GM23338 (cell line): Measurements from ENCODE around the gene DNAJC16. TPM values are rescaled to one million over a fixed set of nuclear protein-coding genes. Genes with fewer than 3 reads are reported as not detected.

Experiments used
- ATAC-seq: fragments of 200-7000 bp; cut with Tn5 transposase; 3 replicates; pipeline ENCODE4 v1.9.1; 2020
- DNase-seq: peaks from one replicate; pipeline ENCODE4 v3.0.0-alpha.2; 2015; ENCODE audit warnings: low spot score
- H2AFZ ChIP-seq: fragments of 200-600 bp; sonication (generic); 2 replicates; pipeline ENCODE4 v1.8.0; 2016; ENCODE audit warnings: antibody characterized with exemption, mild to moderate bottlenecking, moderate library complexity
- H3F3A ChIP-seq: fragments of 200-600 bp; sonication (generic); replicated peaks from 2 replicates; pipeline ENCODE4 v1.8.0; 2017; ENCODE audit warnings: antibody characterized with exemption, mixed run types, low read depth
- H3K27ac ChIP-seq: fragments of 200-600 bp; sonication (generic); 2 replicates; pipeline ENCODE4 v1.6.1; 2016; ENCODE audit warnings: low read depth
- H3K27me3 ChIP-seq: fragments of 200-600 bp; sonication (generic); 2 replicates; pipeline ENCODE4 v1.8.0; 2016; ENCODE audit warnings: mild to moderate bottlenecking, mixed run types, moderate library complexity; ENCODE audit not compliant: insufficient read depth
- H3K36me3 ChIP-seq: fragments of 200-600 bp; sonication (generic); 2 replicates; pipeline ENCODE4 v1.8.0; 2016; ENCODE audit warnings: mild to moderate bottlenecking; ENCODE audit not compliant: insufficient read depth
- H3K4me1 ChIP-seq: fragments of 200-600 bp; sonication (generic); 2 replicates; pipeline ENCODE4 v1.8.0; 2016; ENCODE audit warnings: mild to moderate bottlenecking, moderate library complexity; ENCODE audit not compliant: insufficient read depth
- H3K4me2 ChIP-seq: fragments of 200-600 bp; sonication (generic); 2 replicates; pipeline ENCODE4 v1.7.1; 2017; ENCODE audit warnings: mixed run types
- H3K4me3 ChIP-seq: fragments of 200-600 bp; sonication (generic); 2 replicates; pipeline ENCODE4 v1.6.1; 2016; ENCODE audit warnings: mixed run types
- H3K79me2 ChIP-seq: fragments of 200-600 bp; sonication (generic); replicated peaks from 2 replicates; pipeline ENCODE4 v1.8.0; 2017; ENCODE audit warnings: mild to moderate bottlenecking; ENCODE audit not compliant: insufficient read depth
- H3K9me2 ChIP-seq: fragments of 200-600 bp; sonication (generic); 2 replicates; pipeline ENCODE4 v1.8.0; 2017; ENCODE audit not compliant: insufficient read depth
- H4K20me1 ChIP-seq: fragments of 200-600 bp; sonication (generic); replicated peaks from 2 replicates; pipeline ENCODE4 v1.8.0; 2017; ENCODE audit warnings: mild to moderate bottlenecking; ENCODE audit not compliant: insufficient read depth
- H3K27ac Mint-ChIP-seq: 2 replicates; pipeline ENCODE4 v1.8.0; 2020; ENCODE audit warnings: inconsistent platforms, mild to moderate bottlenecking, moderate library complexity, mixed read lengths
- H3K27me3 Mint-ChIP-seq: 3 replicates; pipeline ENCODE4 v1.8.0; 2022; ENCODE audit warnings: low read depth, mild to moderate bottlenecking, moderate library complexity, mixed read lengths, inconsistent platforms; ENCODE audit not compliant: insufficient read depth, poor library complexity
- H3K36me3 Mint-ChIP-seq: 3 replicates; pipeline ENCODE4 v1.8.0; 2021; ENCODE audit warnings: low read depth, mild to moderate bottlenecking, inconsistent platforms, moderate library complexity, mixed read lengths
- H3K4me1 Mint-ChIP-seq: 3 replicates; pipeline ENCODE4 v1.8.0; 2020; ENCODE audit warnings: mild to moderate bottlenecking, inconsistent platforms, mixed read lengths
- H3K4me3 Mint-ChIP-seq: 3 replicates; pipeline ENCODE4 v1.8.0; 2021; ENCODE audit warnings: moderate library complexity, mild to moderate bottlenecking, inconsistent platforms, mixed read lengths
- H3K9me3 Mint-ChIP-seq: 3 replicates; pipeline ENCODE4 v1.8.0; 2020; ENCODE audit warnings: moderate library complexity, mild to moderate bottlenecking, inconsistent platforms, mixed read lengths
- CREB1 ChIP-seq: fragments of 250-450 bp; sonication (Bioruptor Pico); IDR thresholded peaks from 2 replicates; pipeline ENCODE4 v1.5.0; 2020; ENCODE audit warnings: low read depth, mild to moderate bottlenecking, moderate library complexity
- EZH2phosphoT487 ChIP-seq: fragments of 200-600 bp; sonication (generic); IDR thresholded peaks from one replicate; pipeline ENCODE4 v1.8.1; 2018; ENCODE audit warnings: antibody characterized with exemption; ENCODE audit not compliant: unreplicated experiment
- JUNB ChIP-seq: IDR thresholded peaks from one replicate; pipeline ENCODE4 v1.6.1; 2016; ENCODE audit warnings: antibody characterized with exemption; ENCODE audit not compliant: unreplicated experiment
- NANOG ChIP-seq: IDR thresholded peaks from 2 replicates; pipeline ENCODE4 v1.6.1; 2016; ENCODE audit warnings: antibody characterized with exemption, borderline replicate concordance
- POLR2AphosphoS5 ChIP-seq: IDR thresholded peaks from 2 replicates; pipeline ENCODE4 v1.6.1; 2016; ENCODE audit warnings: antibody characterized with exemption, low read depth
- STAT1 ChIP-seq: IDR thresholded peaks from one replicate; pipeline ENCODE4 v1.6.1; 2016; ENCODE audit warnings: antibody characterized with exemption; ENCODE audit not compliant: unreplicated experiment
- ZNF331 ChIP-seq: fragments of 250-450 bp; sonication (Bioruptor Pico); IDR thresholded peaks from 2 replicates; pipeline ENCODE4 v1.5.0; 2020; ENCODE audit warnings: low read depth, mild to moderate bottlenecking, moderate library complexity
- ZNF462 ChIP-seq: fragments of 250-450 bp; sonication (Bioruptor Pico); IDR thresholded peaks from 2 replicates; pipeline ENCODE4 v1.5.0; 2020; ENCODE audit warnings: mild to moderate bottlenecking, moderate library complexity
- polyA plus RNA-seq: library from polyadenylated mRNA; unstranded; fragments of >200 nt; fragmentation: Nextera tagmentation; extraction: Ambion mirVana; gene quantifications from 2 replicates; pipeline ENCODE4 v1.2.1, GENCODE V29; 2016
- total RNA-seq: library from RNA; depleted of rRNA; stranded (reverse); fragments of >200 nt; shearing (Covaris generic); gene quantifications from 2 replicates; pipeline ENCODE4 v1.2.3, GENCODE V29; 2014
- TF ChIP-seq, protein P1 (sequence below): IDR thresholded peaks from 2 replicates; pipeline ENCODE4 v1.6.1; 2016; ENCODE audit warnings: antibody characterized with exemption
- TF ChIP-seq, protein P2 (sequence below): IDR thresholded peaks from one replicate; pipeline ENCODE4 v1.6.1; 2018; ENCODE audit warnings: antibody characterized with exemption; ENCODE audit not compliant: unreplicated experiment

DNAJC16 gene
- total and polyA plus RNA-seq, 2 experiments from 2014 or later: 6.3 to 18.0 TPM

DNA sequence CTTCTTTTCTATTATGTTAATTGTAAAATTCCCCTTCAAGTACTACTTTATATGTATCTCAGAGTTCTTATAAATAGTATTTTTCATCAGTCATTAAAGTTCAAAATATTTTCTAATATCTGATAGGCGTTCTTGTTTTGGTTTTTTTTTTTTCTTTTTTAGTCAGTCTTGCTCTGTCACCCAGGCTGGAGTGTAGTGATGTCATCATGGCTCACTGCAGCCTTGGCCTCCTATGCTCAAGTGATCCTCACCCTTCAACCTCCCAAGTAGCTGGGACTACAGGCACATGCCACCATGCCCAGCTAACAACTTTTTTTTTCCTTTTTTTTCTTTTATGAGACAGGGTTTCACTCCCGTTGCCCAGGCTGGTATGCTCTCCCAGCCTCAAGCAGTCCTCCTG lies 30.9 kb downstream of the DNAJC16 start:
- Histone ChIP-seq H3K79me2 (no peaks in the 10 kb centered on the region), H3K27me3 (no peaks in the 10 kb centered on the region), H3K4me3 (no peak overlapping the region), H3K4me1 (no peaks in the 10 kb centered on the region), H3K36me3 (peaks cover 10% of the 10 kb centered on the region; the same call in 1 of the 2 replicates), H4K20me1 (no peaks in the 10 kb centered on the region), H3K4me2 (no peak overlapping the region), H2AFZ (no peak overlapping the region), H3K27ac (no peak overlapping the region), H3K9me2 (no peaks in the 10 kb centered on the region), H3F3A (no peaks in the 10 kb centered on the region)
- no peak overlapping the region for H3K27ac Mint-ChIP-seq
- no peak for DNase-seq
- ATAC-seq: no peak
- H3K4me1 Mint-ChIP-seq: no peaks in the 10 kb centered on the region
- no peak overlapping the region for H3K4me3 Mint-ChIP-seq
- TF ChIP-seq, protein P1, sequence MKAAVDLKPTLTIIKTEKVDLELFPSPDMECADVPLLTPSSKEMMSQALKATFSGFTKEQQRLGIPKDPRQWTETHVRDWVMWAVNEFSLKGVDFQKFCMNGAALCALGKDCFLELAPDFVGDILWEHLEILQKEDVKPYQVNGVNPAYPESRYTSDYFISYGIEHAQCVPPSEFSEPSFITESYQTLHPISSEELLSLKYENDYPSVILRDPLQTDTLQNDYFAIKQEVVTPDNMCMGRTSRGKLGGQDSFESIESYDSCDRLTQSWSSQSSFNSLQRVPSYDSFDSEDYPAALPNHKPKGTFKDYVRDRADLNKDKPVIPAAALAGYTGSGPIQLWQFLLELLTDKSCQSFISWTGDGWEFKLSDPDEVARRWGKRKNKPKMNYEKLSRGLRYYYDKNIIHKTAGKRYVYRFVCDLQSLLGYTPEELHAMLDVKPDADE: no peak
- no peaks in the 10 kb centered on the region for H3K27me3 Mint-ChIP-seq
- H3K36me3 Mint-ChIP-seq: peaks cover 22% of the 10 kb centered on the region
- no peaks in the 10 kb centered on the region for H3K9me3 Mint-ChIP-seq

DNA sequence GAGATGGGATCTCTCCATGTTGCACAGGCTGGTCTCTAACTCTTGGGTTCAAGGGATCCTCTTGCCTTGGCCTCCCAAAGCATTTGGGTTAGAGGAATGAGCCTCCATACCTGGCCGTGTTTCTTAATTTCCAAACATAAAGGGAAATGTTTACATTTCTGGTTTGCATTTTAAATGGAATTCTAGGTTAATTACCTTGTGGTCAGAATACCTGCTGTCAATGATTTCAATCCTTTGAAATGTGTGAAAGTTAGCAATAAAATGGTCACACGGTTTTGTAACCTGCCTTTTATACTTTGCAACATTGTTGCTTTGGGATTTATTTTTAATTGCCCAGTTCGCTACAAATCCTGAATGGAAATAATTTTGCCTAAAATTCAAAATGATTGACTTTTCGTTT lies 31.9 kb downstream of the DNAJC16 start:
- Histone ChIP-seq H4K20me1 (no peaks in the 10 kb centered on the region), H3K4me1 (no peaks in the 10 kb centered on the region), H3K79me2 (no peaks in the 10 kb centered on the region), H3K4me2 (no peak overlapping the region), H3K4me3 (no peak overlapping the region), H3F3A (no peaks in the 10 kb centered on the region), H3K9me2 (no peaks in the 10 kb centered on the region), H3K27ac (0 out of 2 replicates have a peak overlapping the region, but pooled peaks have one; percentile 78), H2AFZ (no peak overlapping the region), H3K36me3 (peaks cover 10% of the 10 kb centered on the region; the same call in 1 of the 2 replicates), H3K27me3 (no peaks in the 10 kb centered on the region)
- Mint-ChIP-seq H3K4me1 (no peaks in the 10 kb centered on the region), H3K27ac (no peak overlapping the region), H3K36me3 (peaks cover 27% of the 10 kb centered on the region), H3K27me3 (no peaks in the 10 kb centered on the region), H3K4me3 (no peak overlapping the region), H3K9me3 (no peaks in the 10 kb centered on the region)
- DNase-seq (no peak), ATAC-seq (no peak)
- TF ChIP-seq STAT1 (no peak), NANOG (no peak), CREB1 (CRISPR knock-in tag) (no peak), EZH2phosphoT487 (no peak), JUNB (no peak), ZNF331 (CRISPR knock-in tag) (no peak), POLR2AphosphoS5 (no peak), ZNF462 (no peak)
- TF ChIP-seq, protein P2, sequence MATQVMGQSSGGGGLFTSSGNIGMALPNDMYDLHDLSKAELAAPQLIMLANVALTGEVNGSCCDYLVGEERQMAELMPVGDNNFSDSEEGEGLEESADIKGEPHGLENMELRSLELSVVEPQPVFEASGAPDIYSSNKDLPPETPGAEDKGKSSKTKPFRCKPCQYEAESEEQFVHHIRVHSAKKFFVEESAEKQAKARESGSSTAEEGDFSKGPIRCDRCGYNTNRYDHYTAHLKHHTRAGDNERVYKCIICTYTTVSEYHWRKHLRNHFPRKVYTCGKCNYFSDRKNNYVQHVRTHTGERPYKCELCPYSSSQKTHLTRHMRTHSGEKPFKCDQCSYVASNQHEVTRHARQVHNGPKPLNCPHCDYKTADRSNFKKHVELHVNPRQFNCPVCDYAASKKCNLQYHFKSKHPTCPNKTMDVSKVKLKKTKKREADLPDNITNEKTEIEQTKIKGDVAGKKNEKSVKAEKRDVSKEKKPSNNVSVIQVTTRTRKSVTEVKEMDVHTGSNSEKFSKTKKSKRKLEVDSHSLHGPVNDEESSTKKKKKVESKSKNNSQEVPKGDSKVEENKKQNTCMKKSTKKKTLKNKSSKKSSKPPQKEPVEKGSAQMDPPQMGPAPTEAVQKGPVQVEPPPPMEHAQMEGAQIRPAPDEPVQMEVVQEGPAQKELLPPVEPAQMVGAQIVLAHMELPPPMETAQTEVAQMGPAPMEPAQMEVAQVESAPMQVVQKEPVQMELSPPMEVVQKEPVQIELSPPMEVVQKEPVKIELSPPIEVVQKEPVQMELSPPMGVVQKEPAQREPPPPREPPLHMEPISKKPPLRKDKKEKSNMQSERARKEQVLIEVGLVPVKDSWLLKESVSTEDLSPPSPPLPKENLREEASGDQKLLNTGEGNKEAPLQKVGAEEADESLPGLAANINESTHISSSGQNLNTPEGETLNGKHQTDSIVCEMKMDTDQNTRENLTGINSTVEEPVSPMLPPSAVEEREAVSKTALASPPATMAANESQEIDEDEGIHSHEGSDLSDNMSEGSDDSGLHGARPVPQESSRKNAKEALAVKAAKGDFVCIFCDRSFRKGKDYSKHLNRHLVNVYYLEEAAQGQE: no peak
- TF ChIP-seq, protein P1: no peak
